Left forelimb (tissue), 1 donor: Measurements from ENCODE around the gene KPNB1.
A peak's percentile ranks its signal among the peaks of the same experiment; 100 is the strongest.

Experiments used
- DNase-seq: peaks from one replicate; pipeline ENCODE4 v3.0.0-alpha.2; 2018; ENCODE audit warnings: low spot score

The KPNB1 gene

DNA sequence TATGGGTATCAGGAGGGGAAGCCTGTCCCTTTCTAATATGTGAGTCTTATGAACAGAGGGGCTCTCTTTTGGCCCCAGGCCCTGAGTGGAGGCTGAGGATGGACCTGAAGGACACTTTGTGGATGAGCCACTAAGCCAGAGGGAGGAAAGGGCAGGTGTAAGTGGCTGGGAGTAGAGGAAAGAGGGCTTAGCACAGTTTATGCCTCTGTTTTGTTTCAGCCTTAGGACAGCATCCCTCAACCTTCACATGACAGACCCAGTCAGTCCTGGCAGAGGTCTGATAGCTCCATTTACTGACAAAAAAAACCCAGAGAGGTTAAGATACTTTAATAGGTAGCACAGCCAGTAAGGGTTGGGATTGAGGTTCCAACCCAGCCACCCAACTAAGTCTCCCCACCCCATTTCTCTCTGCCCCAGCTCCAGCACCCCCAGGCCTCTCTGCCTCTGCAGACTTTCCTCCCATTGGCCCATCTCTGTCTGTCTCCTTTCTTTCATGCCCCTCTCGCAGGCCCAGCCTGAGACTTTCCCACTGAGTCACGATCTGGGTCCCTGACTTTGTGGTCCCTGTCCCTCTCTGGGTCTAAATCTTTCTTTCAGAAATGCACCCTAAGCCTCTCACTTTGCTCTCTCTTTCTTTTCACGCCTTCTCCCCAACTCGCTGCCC is 78.6 kb downstream of the KPNB1 start:
- peak; percentile 6 for DNase-seq

DNA sequence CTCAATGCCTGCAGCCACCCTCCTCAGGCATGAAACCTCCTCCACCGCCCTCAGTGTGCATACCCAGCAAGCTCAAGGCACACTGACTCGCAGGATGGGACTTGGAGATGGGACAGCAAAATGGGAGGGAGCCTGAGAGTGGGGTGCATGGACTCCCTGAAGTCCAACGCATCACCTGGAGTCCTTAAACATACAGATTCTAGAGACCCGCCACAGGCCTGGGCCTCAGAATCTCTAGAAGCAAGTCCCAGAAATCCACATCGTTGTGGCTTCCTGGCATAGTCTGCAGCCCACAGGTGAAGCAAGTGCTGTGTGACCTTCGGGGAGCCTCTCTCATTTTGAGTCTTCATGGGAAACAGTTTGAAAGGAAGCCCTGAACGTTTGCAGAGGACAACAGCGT is 79.8 kb downstream of the KPNB1 start:
- DNase-seq, result peak; percentile 52

DNA sequence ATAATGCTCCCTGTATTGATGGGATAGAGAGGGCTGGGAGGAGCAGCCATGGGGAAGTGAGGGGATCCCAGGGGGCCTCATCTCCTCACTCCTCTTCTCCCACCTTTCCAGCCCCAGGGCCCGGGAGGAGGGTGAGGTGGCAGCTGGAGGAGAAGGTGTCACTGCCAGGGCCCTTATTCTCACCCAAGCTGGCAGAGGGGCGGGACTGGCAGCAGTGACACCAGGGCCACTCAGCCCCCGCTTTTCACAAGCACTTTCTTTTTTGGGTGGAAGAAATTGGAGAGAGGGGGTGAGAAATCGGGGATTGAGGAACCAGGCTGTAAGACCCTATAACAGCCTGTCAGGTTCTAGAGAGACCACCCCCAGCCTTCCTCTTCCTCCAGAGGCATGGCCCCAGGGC is 81.0 kb downstream of the KPNB1 start:
- peak; percentile 6 for DNase-seq

DNA sequence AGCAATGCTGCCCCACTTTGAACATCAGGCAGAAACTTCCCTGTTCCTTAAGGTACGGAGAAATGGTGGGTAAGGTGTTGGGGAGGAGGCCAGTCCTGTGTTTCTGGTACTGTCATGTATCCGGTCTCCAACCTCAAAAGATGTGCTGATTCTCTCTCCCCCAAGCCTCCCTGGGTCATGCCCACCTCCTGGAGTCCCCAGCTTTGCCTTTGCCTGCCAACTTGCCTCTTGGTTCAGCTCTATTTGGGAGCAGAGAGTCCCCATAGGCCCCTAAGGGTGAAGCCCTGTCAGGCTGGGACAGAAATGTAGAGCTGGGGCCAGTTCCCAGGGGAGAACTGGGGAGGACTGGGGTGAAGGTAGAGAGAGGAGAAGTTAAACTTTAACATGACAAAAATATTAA is 81.7 kb downstream of the KPNB1 start:
- no peak for DNase-seq

DNA sequence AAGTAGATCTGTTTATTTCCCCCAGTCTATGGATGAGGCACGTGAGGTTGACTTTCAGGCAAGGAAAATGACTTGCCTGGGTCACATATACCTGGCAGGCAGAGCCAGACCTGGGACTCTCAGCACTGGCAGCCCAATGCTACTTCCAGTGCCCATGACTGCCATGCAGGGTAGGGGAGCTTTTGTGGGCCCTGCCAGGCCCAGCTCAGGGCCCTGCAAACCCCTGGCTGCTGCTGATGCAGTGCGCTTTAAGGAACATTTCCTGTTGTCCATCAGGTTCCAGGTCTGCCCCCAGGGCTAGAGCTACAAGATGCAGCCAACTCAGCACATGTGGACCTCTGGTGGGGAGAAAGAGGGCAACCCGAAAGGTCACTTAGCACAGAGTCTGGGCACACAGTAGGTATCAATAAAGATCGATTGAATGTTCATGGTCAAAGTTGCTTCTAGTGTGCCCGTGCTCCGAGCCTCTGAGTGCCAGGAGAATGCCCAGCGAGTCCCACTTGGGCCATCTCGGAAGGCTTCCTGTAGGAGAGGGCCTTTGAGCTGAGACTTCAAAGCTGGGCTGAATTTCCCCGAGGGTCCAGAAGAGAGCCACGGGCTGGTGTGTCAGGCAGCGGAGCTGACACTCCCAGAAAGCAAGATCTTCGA is 82.8 kb downstream of the KPNB1 start:
- DNase-seq, result no peak

DNA sequence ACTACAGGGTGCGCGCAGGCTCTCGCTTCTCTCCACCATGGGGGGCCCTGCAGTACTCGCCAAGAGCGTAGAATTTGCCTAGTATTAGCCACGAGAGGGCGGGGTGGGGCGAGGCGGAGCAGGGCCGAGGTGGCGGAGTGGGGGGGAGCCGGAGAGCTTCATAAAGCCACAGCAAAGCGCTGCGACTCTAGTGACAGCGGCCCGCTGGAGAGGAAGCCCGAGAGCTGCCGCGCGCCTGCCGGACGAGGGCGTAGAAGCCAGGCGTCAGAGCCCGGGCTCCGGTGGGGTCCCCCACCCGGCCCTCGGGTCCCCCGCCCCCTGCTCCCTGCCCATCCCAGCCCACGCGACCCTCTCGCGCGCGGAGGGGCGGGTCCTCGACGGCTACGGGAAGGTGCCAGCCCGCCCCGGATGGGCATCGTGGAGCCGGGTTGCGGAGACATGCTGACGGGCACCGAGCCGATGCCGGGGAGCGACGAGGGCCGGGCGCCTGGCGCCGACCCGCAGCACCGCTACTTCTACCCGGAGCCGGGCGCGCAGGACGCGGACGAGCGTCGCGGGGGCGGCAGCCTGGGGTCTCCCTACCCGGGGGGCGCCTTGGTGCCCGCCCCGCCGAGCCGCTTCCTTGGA is 83.4 kb downstream of the KPNB1 start, which contains the start of gene TBX21:
TBX21 (plus strand) TSS at position 190 of the 627 bp plus-strand sequence; CDS start at position 409, 219 bp downstream.
- no peak for DNase-seq

DNA sequence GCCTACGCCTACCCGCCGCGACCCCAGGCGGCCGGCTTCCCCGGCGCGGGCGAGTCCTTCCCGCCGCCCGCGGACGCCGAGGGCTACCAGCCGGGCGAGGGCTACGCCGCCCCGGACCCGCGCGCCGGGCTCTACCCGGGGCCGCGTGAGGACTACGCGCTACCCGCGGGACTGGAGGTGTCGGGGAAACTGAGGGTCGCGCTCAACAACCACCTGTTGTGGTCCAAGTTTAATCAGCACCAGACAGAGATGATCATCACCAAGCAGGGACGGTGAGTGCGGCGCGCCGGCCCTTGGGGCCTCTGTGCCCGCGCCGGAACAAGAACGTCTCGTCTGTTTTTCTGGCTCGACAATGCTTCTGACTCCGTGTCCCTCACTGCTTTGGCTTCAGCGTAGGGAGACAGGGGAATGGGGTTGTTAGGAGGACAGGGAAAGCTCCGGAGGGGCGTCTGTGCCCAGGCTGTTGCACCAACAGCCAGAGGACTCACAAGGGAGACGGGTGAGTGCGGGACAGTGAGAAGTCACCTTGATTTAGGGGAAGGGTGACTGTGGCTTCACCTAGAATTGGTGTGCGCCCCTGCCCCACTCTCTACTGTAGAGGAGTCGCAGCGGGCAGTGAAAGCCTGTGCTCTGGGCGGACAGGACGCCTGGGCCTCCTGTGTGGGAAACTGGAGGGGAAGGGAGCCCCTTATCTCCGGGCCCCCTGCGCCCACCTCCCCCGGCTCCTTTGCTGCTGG is 84.1 kb downstream of the KPNB1 start:
- no peak for DNase-seq

DNA sequence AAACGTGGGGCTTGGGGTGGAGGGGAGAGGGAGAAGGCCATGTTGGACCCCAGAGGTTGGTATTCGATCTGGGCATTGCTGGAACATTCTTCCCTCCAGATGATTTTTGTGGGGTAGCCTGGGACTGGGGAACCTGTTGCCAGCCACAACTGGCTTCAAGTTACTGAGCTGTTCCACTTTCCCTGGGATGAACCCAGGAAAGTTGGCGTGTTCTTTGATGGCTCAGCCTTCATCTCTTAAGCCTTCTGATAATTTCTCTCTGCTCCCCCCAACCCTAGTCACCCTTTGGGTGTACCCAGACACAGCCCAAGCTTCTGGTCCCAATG is 85.4 kb downstream of the KPNB1 start:
- no peak for DNase-seq
